Gastrocnemius medialis (tissue), 4 donors: Measurements from ENCODE around the gene NYAP1. TPM values are rescaled to one million over a fixed set of nuclear protein-coding genes. Genes with fewer than 3 reads are reported as not detected.
"Not testable (repeated sequence)": the region's sequence is repeated elsewhere in the genome, so short reads cannot be mapped to it uniquely, and the experiment has no call there.

ENCODE experiments used
- ATAC-seq, 2 donors: fragments of 150-250 bp; one replicate each; pipeline ENCODE4 v1.9.1; 2016
- DNase-seq, 2 donors: peaks; one replicate each; pipeline ENCODE4 v3.0.0-alpha.2; 2019
- H3K27ac ChIP-seq, 4 donors: fragments of 200-600 bp; sonication (generic); 1 replicate in 1 of 4; 2 replicates in 3 of 4; pipeline ENCODE4 v1.5.1; 2016 to 2018; ENCODE audit warnings: mild to moderate bottlenecking in 2 of 4, moderate library complexity in 1 of 4
- H3K27me3 ChIP-seq, 3 donors: fragments of 200-600 bp; sonication (generic) in 2 of 3; 1 replicate in 1 of 3; 2 replicates in 2 of 3; pipeline versions ENCODE4 v1.5.1 to v1.6.0; 2016 to 2019; ENCODE audit warnings: mild to moderate bottlenecking in 1 of 3, moderate library complexity in 1 of 3
- H3K36me3 ChIP-seq, 2 donors: fragments of 200-600 bp; sonication (generic) in 1 of 2; one replicate each; pipeline ENCODE4 v1.5.1; 2017 to 2018
- H3K4me1 ChIP-seq, 2 donors: fragments of 200-600 bp; sonication (generic) in 1 of 2; one replicate each; pipeline ENCODE4 v1.5.1; 2016 to 2017; ENCODE audit warnings: mild to moderate bottlenecking in 2 of 2
- H3K4me3 ChIP-seq, 4 donors: fragments of 200-600 bp; sonication (generic) in 3 of 4; 1 replicate in 1 of 4; 2 replicates in 3 of 4; pipeline ENCODE4 v1.5.1; 2016 to 2019; ENCODE audit warnings: mild to moderate bottlenecking in 2 of 4
- H3K9me3 ChIP-seq, 3 donors: fragments of 200-600 bp; sonication (generic) in 2 of 3; 1 replicate in 1 of 3; 2 replicates in 2 of 3; pipeline ENCODE4 v1.5.1; 2016 to 2019
- CTCF ChIP-seq, 5 experiments: fragments of 450-650 bp in 3 of 5; fragments of 200-600 bp in 2 of 5; sonication (generic) in 2 of 5; IDR thresholded peaks in 4 of 5; conservative IDR thresholded peaks in 1 of 5; 1 replicate in 4 of 5; 2 replicates in 1 of 5; pipeline ENCODE4 v1.5.1; 2016 to 2019; ENCODE audit warnings: antibody characterized with exemption in 5 of 5, mild to moderate bottlenecking in 3 of 5, moderate library complexity in 3 of 5
- POLR2A ChIP-seq, 2 donors: fragments of 450-650 bp; IDR thresholded peaks; one replicate each; pipeline ENCODE4 v1.6.1; 2017; ENCODE audit warnings: antibody characterized with exemption in 2 of 2, mild to moderate bottlenecking in 2 of 2, moderate library complexity in 2 of 2
- in situ Hi-C, 4 donors: fragments of 200-750 bp; cut with MboI; loops; one replicate each; pipeline versions ENCODE4 v1.15.0 to v1.8.0; 2017; ENCODE audit warnings: low sequenced_read_pairs in 4 of 4
- intact Hi-C: fragments of 100-400 bp; cut with DNase I; formaldehyde crosslinking; loops from one replicate; pipeline ENCODE4 v1.15.1; 2023; ENCODE audit warnings: low total_unique reads
- total RNA-seq, 4 donors: library from RNA; depleted of rRNA; stranded (reverse); fragments of >200 nt; gene quantifications; one replicate each; pipeline versions ENCODE4 v1.1.0 to v1.2.3, GENCODE V29; 2016

NYAP1 gene
- total RNA-seq, 4 donors from 2014 or later, result 0.29 TPM; not detected in 3

- DNase-seq (peak in 1 of 2 donors; percentile 9), ATAC-seq (no peak)
- peak overlapping the region; percentile 63 to 74 (median 65) for H3K27ac ChIP-seq
- H3K9me3 ChIP-seq, result no peaks in the 10 kb centered on the region
- TF ChIP-seq POLR2A (IDR thresholded peaks at IDR 0.05) (no peak), CTCF (IDR thresholded peaks at IDR 0.05 in 4 of 5, conservative IDR thresholded peaks at IDR 0.05 in 1 of 5) (no peak)
- no peak overlapping the region for H3K4me3 ChIP-seq
- H3K36me3 ChIP-seq, result no peaks in the 10 kb centered on the region
- in situ Hi-C loops (loop anchor here in 1 of 4 donors (25.0 kb wide), 1 partner anchor 419 kb away; the partner anchor contains the start of genes SLC12A9 and TRIP6), intact Hi-C loops (no loop called here)
- no peaks in the 10 kb centered on the region for H3K27me3 ChIP-seq
- H3K4me1 ChIP-seq, result no peaks in the 10 kb centered on the region
These were observed 40.5 kb upstream of the NYAP1 start for GRCh38 chr7:100443096-100443840.

GRCh38 chr7:100444311-100445278 is 39.1 kb upstream of the NYAP1 start:
- peak in 1 of 2 donors; percentile 8 for DNase-seq

GRCh38 chr7:100446040-100446439 is 37.7 kb upstream of the NYAP1 start:
- DNase-seq (no peak), ATAC-seq (no peak)
- Histone ChIP-seq H3K4me1 (peaks cover 0 to 3% of the 10 kb centered on the region in 2 donors), H3K27ac (peak overlapping the region in 2 of 4 donors; percentile 22 to 63), H3K9me3 (no peaks in the 10 kb centered on the region), H3K27me3 (no peaks in the 10 kb centered on the region), H3K4me3 (no peak overlapping the region), H3K36me3 (no peaks in the 10 kb centered on the region)
- in situ Hi-C loops (loop anchor here in 1 of 4 donors (25.0 kb wide), 1 partner anchor 416 kb away; the partner anchor contains the start of genes SLC12A9 and TRIP6), intact Hi-C loops (no loop called here)
- TF ChIP-seq CTCF (IDR thresholded peaks at IDR 0.05 in 4 of 5, conservative IDR thresholded peaks at IDR 0.05 in 1 of 5), result no peak
- TF ChIP-seq POLR2A (IDR thresholded peaks at IDR 0.05), result no peak

More at GRCh38 chr7:100444311-100445278, 39.1 kb upstream of the NYAP1 start:
- Histone ChIP-seq H3K27me3 (no peaks in the 10 kb centered on the region), H3K9me3 (no peaks in the 10 kb centered on the region), H3K4me1 (no peaks in the 10 kb centered on the region), H3K27ac (peak overlapping the region; percentile 63 to 74 (median 65)), H3K4me3 (no peak overlapping the region), H3K36me3 (no peaks in the 10 kb centered on the region)
- TF ChIP-seq CTCF (IDR thresholded peaks at IDR 0.05 in 4 of 5, conservative IDR thresholded peaks at IDR 0.05 in 1 of 5) (no peak), POLR2A (IDR thresholded peaks at IDR 0.05) (peak in 1 of 2 donors; percentile 5)
- ATAC-seq, result peak; percentile 63 to 71
- in situ Hi-C loops (loop anchor here in 1 of 4 donors (25.0 kb wide), 1 partner anchor 418 kb away; the partner anchor contains the start of genes SLC12A9 and TRIP6), intact Hi-C loops (no loop called here)

- intact Hi-C loops, H3K4me3 ChIP-seq, H3K27me3 ChIP-seq, ATAC-seq, H3K4me1 ChIP-seq, DNase-seq, H3K36me3 ChIP-seq, H3K9me3 ChIP-seq, H3K27ac ChIP-seq: not testable (repeated sequence)
- in situ Hi-C loops, result loop anchor here in 1 of 4 donors (25.0 kb wide), 1 partner anchor 415 kb away; the partner anchor contains the start of genes SLC12A9 and TRIP6
These were observed 36.4 kb upstream of the NYAP1 start for GRCh38 chr7:100447363-100447762.
